Stimulated activated CD8-positive, alpha-beta memory T cell treated with anti-CD3 and anti-CD28 coated beads, Interleukin-12 subunit alpha, Interleukin-12 subunit beta, amount 100 ng/mL, for 4 hours (primary cell): Measurements from ENCODE around the gene MFSD6.
A peak's percentile ranks its signal among the peaks of the same experiment; 100 is the strongest.
"Not testable (repeated sequence)": the region's sequence is repeated elsewhere in the genome, so short reads cannot be mapped to it uniquely, and the experiment has no call there.

Experiments
- DNase-seq: peaks from one replicate; pipeline ENCODE4 v3.0.0-alpha.2; 2020; ENCODE audit warnings: low read depth

The MFSD6 gene

GRCh38 chr2:190407662-190408537, at the start of gene MFSD6:
MFSD6 (plus strand) TSS chr2:190408355; CDS start chr2:190436030, 27,675 bp downstream.
- peak; percentile 54 for DNase-seq

- DNase-seq = not testable (repeated sequence)
Measured at GRCh38 chr2:190358655-190359448, 49.3 kb upstream of the MFSD6 start.

GRCh38 chr2:190360561-190360960, 47.6 kb upstream of the MFSD6 start:
- DNase-seq = no peak

GRCh38 chr2:190360965-190361364, 47.2 kb upstream of the MFSD6 start:
- DNase-seq = no peak

DNA sequence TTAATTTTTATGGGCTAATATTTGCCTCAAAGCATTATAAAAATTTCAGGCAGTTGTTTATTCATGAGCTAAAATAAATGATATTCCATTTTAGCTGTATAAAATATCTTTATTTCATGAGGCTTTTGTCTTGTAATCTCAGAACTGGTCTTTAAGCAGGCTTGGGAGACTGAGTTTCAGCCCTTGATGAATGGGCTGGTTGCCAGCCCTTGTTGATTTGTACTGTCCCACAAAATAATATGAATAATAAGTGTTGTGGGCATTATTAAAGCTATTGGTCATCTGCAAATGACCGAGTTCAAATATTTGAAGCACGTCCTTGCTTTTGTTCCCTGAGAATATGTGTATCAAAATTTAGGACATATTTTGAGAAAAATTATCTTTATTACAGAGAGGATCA, 46.6 kb upstream of the MFSD6 start:
- DNase-seq = no peak

- DNase-seq = no peak
Measured at GRCh38 chr2:190362894-190363293, 45.3 kb upstream of the MFSD6 start.

DNA sequence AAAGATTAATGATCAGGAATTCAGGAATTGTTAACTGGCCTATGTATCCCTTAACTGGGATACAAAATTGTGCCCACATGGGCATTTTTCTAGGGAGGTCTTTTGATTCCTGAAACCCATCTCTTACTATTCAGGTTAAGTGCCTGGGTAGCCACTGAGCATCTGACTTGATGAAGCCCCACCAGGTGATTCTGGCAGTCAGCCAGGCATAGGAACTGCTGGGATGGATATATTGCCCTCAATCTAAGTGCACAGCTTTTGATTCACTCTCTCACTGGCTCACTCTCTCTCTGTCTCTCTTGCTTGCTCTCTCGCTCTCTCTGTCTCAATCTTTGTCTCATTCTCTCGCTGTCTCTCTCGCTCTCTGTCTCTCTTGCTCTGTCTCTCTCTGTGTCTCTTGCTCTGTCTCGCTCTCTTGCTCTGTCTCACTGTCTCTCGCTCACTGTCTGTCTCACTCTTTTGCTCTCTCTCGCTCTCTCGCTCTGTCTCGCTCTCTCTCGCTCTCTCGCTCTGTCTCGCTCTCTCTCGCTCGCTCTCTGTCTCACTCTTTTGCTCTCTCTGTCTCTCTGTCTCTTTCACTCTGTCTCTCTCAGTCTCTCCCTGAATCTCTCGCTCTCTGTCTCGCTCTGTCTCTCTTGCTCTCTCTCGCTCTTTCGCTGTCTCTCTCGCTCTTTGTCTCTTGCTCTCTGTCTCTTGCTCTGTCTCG, 42.5 kb upstream of the MFSD6 start:
- DNase-seq = no peak

GRCh38 chr2:190366248-190366753, 41.9 kb upstream of the MFSD6 start:
- no peak for DNase-seq

- DNase-seq = no peak
Measured at GRCh38 chr2:190367091-190367490, 41.1 kb upstream of the MFSD6 start.

DNA sequence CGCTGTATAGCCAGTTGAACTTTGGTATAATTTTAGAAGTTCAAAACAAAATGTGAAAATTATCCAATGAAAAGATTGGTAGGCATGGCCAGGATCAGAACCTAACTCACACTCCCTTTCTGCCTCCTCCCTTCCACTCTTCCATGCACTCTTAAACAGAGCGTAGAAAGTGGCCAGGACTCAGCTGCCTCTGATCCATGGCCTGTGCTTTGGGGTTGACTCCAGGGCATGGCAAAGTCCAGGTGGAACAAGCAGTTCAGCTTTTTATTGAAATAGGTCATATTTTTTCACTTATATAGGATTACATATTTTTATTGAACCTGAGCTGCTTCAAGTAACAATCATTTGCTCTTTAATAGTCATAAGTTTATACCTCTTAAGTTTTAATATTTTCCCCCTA, 38.5 kb upstream of the MFSD6 start:
- no peak for DNase-seq

DNA sequence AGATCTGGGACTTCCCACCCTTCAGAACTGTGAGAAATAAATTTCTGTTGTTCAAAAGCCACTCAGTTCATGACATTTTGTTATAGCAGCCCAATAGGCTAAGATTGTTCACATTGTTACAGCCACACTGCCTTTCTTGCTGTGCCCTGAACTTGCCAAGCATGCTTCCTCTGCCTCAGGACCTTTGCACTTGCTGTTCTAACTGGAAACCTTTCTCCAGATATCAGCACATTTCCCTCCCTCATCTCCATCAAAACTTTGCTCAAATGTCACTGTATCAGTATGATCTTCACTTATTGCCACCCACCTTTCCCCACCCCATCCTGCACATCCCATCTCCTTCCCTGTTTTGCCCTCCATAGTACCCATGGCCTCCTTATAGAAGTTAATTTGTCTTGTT, 32.1 kb upstream of the MFSD6 start:
- no peak for DNase-seq

DNA sequence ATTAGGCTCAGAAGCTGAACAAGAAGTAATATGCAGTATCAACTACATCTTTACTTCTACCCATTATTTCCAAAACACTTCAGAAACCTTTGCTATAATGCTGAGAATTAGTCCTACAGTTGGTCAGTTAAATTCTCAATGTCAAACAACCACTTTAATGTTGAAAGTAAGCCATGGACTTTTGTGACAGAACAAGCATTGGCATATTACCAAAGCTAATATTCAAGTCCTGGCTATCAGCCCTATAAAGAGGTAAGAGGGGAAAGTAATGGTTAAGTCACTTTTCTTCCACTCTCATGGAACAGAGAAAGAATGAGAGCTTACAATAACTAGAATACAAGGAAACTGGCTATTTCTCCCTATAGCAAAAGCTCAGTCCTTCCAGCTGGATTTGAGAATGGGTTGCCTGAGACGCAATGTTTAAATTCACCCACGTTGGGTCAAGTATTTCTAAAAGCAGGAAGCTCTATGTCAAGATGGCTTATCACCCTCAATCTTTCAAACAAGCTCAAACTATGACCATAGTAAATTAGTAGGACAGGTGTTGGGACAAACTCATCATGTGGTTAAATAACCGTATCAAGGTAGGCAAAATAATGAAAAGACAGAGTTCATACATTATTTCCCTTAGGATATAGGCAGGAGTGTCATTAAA, 31.4 kb upstream of the MFSD6 start:
- DNase-seq = no peak

- no peak for DNase-seq
Measured at GRCh38 chr2:190378880-190379237, 29.3 kb upstream of the MFSD6 start.

GRCh38 chr2:190379249-190379964, 28.7 kb upstream of the MFSD6 start:
- no peak for DNase-seq

DNA sequence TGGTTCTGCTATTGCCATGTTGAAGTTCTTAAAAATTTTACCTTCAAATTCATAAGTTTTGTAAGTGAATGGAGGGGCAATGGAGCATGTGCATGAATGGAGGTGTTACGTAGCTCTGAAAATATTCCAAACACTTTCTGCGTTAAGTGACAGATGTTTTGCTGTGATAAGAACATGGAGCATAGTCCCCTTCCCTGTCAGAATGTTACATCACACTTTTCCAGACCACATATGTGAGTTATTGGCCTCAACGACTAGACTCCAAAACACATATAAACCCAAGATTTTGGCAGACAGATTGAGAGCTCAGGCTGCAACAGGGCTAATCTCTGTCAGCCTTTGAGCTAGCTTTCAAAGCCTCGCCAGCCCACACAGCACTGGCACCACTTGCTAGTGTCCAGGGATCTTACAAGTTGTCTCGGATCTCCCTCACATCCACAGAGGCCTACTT, 27.2 kb upstream of the MFSD6 start:
- DNase-seq = no peak

DNA sequence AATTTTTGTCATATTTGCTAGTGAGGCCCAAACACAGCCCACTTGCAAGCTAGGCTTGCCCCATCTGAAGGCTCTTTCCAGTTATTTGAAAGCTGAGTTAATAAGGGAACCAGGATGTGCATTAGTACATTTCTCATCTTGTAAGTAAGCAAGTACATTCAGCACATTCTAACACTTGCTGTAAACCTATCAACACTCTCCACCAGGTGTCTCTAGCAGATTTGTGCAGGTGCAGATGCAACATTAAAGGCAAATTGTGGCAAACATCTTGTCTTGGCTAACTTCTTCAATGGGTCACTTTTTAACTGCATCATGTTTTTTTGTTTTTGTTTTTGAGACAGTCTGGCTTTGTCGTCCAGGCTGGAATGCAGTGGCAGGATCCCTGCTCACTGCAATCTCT, 25.3 kb upstream of the MFSD6 start:
- no peak for DNase-seq

DNA sequence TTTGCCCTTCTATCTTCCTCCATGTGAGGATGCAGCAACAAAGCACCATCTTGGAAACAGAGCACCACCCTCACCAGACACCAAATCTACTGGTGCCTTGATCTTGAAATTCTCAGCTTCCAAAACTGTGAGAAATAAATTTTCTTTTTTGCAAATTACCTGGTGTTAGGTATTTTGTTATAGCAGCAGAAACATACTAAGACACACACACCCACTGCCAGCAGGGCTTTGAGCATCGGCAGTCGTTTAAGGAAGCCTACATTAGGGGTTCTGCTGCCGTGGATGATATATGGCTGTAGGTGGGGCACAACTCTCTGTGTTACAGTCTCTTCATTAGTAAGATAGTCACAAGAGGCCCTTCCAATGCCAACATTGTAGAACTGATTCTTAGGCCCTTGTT, 20.7 kb upstream of the MFSD6 start:
- DNase-seq = no peak

GRCh38 chr2:190396271-190396670, 11.9 kb upstream of the MFSD6 start:
- DNase-seq = no peak

GRCh38 chr2:190402986-190403603, 5.1 kb upstream of the MFSD6 start:
- DNase-seq = no peak

DNA sequence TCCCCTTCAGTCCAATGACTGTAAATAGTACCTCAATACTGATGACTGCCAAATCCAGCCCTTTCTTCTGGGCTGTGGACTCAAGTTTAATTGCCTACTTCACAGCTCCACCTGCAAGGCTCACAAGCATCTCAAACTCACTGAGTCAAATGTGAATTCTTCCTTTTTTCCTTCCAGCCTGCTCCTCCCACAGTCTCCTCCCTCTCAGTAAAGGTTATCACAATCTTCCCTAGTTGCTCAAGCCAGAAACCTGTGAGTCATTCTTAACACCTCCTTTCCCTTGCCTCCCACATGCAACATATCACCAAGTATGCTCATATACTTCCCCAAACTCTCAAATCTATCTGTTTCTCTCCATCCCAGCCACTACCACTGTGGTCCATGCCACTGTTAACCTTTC, 3.7 kb upstream of the MFSD6 start:
- DNase-seq = no peak

- DNase-seq = no peak
Measured at GRCh38 chr2:190405070-190405469, 3.1 kb upstream of the MFSD6 start.
